Mucosa of descending colon (tissue), 3 donors: ENCODE measurements around the gene ARIH1. TPM values are rescaled to one million over a fixed set of nuclear protein-coding genes. Genes with fewer than 3 reads are reported as not detected.

Experiments used
- ATAC-seq: fragments of 200-7000 bp; cut with Tn5 transposase; one replicate; pipeline ENCODE4 v1.9.1; 2020; ENCODE audit warnings: mild to moderate bottlenecking, moderate library complexity
- DNase-seq, 3 donors: peaks; one replicate each; pipeline ENCODE4 v3.0.0-alpha.2; 2020
- H3K36me3 ChIP-seq: fragments of 200-600 bp; one replicate; pipeline ENCODE4 v1.8.0; 2021; ENCODE audit warnings: low read depth, mild to moderate bottlenecking
- H3K4me1 ChIP-seq: fragments of 200-600 bp; one replicate; pipeline ENCODE4 v1.8.0; 2021; ENCODE audit warnings: low read depth, mild to moderate bottlenecking
- H3K4me3 ChIP-seq: fragments of 200-600 bp; one replicate; pipeline ENCODE4 v1.8.0; 2021; ENCODE audit warnings: mild to moderate bottlenecking
- H3K9me3 ChIP-seq: fragments of 200-600 bp; one replicate; pipeline ENCODE4 v1.8.0; 2021; ENCODE audit warnings: mild to moderate bottlenecking
- intact Hi-C, 2 donors: fragments of 100-400 bp; cut with DNase I in 1 of 2; cut with micrococcal nuclease in 1 of 2; formaldehyde crosslinking; loops; one replicate each; pipeline versions ENCODE4 v1.11.0 to v1.11.1; 2022; cut with DNase I, micrococcal nuclease
- total RNA-seq, 3 donors: library from RNA; stranded (reverse); fragmentation: NEBNext Ultra II Directional in 2 of 3; extraction: Animal tissue kit (Norgen Biotek cat#: 25700) in 2 of 3; gene quantifications; one replicate each; pipeline versions ENCODE4 v1.2.1 to v1.2.4, GENCODE V29; 2021 to 2023
- TF ChIP-seq, protein P1 (sequence below): fragments of 200-600 bp; IDR thresholded peaks from one replicate; pipeline ENCODE4 v1.8.0; 2022; ENCODE audit warnings: antibody characterized with exemption, mild to moderate bottlenecking
- donor health status: DM: no; HTN: no; CAD: no; lungs with moderate emphysema.
- donor health status: DM: no; HTN: no; CAD: no.
- donor health status: DM: no; HTN: yes; CAD: no.

Gene ARIH1
- total RNA-seq, 3 donors from 2014 or later: 109 to 205 (median 118) TPM

DNA sequence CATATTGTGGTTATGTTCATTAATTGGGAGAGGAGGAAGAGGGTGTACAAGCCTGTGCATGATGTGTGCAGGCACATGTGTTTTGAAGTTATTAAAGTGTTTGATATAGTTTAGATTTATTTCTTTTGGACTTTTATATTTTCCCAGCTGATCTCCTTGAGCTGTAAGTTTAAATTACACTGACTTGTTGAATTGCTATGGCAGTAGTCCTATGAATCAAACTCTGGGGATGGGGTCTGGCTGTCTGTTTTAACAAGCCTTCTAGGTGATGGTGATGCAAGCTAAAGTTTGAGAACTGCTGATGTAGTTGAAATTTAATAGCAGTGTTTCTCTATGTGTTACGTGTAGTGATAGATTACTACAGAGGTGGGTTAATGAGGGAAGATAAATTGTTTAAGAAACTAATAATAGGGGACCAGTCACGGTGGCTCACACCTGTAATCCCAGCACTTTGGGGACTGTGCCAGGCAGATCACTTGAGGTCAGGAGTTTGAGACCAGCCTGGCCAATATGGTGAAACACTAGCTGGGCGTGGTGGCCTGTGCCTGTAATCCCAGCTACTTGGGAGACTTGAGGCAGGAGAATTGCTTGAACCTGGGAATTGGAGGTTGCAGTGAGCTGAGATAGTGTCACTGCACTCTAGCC is 7.0 kb downstream of the ARIH1 start:
- intact Hi-C loops: no loop called here
- Histone ChIP-seq H3K4me1 (peaks cover 17% of the 10 kb centered on the region), H3K36me3 (no peaks in the 10 kb centered on the region), H3K9me3 (no peaks in the 10 kb centered on the region), H3K4me3 (no peak overlapping the region)
- TF ChIP-seq, protein P1, sequence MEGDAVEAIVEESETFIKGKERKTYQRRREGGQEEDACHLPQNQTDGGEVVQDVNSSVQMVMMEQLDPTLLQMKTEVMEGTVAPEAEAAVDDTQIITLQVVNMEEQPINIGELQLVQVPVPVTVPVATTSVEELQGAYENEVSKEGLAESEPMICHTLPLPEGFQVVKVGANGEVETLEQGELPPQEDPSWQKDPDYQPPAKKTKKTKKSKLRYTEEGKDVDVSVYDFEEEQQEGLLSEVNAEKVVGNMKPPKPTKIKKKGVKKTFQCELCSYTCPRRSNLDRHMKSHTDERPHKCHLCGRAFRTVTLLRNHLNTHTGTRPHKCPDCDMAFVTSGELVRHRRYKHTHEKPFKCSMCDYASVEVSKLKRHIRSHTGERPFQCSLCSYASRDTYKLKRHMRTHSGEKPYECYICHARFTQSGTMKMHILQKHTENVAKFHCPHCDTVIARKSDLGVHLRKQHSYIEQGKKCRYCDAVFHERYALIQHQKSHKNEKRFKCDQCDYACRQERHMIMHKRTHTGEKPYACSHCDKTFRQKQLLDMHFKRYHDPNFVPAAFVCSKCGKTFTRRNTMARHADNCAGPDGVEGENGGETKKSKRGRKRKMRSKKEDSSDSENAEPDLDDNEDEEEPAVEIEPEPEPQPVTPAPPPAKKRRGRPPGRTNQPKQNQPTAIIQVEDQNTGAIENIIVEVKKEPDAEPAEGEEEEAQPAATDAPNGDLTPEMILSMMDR: no peak
- DNase-seq (no peak), ATAC-seq (no peak)

GRCh38 chr15:72482275-72482674 is 8.1 kb downstream of the ARIH1 start:
- no peak overlapping the region for H3K4me3 ChIP-seq
- H3K4me1 ChIP-seq: peaks cover 9% of the 10 kb centered on the region
- no peak for DNase-seq
- no peaks in the 10 kb centered on the region for H3K9me3 ChIP-seq
- TF ChIP-seq, protein P1: no peak
- no peak for ATAC-seq
- no peaks in the 10 kb centered on the region for H3K36me3 ChIP-seq
- intact Hi-C loops: no loop called here

- intact Hi-C loops: no loop called here
- ATAC-seq (no peak), DNase-seq (no peak)
- Histone ChIP-seq H3K9me3 (no peaks in the 10 kb centered on the region), H3K36me3 (no peaks in the 10 kb centered on the region), H3K4me1 (peaks cover 2% of the 10 kb centered on the region), H3K4me3 (no peak overlapping the region)
- TF ChIP-seq, protein P1: no peak
Observed at GRCh38 chr15:72483279-72483678, 9.1 kb downstream of the ARIH1 start.

- intact Hi-C loops: no loop called here
- Histone ChIP-seq H3K4me3 (no peak overlapping the region), H3K4me1 (no peaks in the 10 kb centered on the region), H3K36me3 (no peaks in the 10 kb centered on the region), H3K9me3 (no peaks in the 10 kb centered on the region)
- no peak for DNase-seq
- TF ChIP-seq, protein P1: no peak
- no peak for ATAC-seq
Observed at GRCh38 chr15:72486144-72486543, 12.0 kb downstream of the ARIH1 start.

DNA sequence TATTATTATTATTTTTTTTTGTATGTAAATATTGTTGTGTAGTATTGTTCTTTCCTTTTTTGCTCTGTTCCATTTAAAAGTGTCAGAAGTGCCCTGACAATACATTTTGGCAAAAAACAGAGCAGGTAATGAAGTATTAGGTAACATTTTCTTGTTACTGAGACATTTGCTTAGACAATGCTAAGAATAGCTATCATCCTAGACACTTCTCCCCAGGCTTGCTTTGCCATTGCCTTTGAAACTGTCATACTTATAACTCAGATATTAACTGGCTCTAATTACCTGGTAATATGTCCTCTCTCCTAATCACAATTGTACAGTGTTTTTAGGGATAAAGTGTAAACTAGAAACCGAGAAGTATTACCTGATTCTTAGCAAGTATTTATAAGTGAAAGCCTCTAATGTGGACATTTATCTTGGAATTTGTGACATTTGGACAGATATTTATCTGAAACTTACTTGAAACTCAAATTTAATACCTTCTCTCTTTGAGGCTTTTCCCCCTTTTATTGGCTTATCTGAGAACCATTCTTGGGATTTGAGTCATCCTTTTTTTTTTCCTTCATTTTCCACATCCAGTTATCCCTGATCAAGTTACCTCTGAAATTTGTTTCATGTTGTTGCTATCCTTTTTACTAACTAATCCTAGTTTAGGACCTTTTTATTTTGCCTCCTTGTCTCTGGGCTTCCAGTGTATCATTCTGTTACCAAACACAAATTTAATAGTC is 13.1 kb downstream of the ARIH1 start:
- H3K36me3 ChIP-seq: no peaks in the 10 kb centered on the region
- DNase-seq (no peak), ATAC-seq (no peak)
- intact Hi-C loops: no loop called here
- no peak overlapping the region for H3K4me3 ChIP-seq
- TF ChIP-seq, protein P1: no peak
- H3K9me3 ChIP-seq: no peaks in the 10 kb centered on the region
- H3K4me1 ChIP-seq: no peaks in the 10 kb centered on the region
